ENCODE measurements around the gene NFIB.

DNA sequence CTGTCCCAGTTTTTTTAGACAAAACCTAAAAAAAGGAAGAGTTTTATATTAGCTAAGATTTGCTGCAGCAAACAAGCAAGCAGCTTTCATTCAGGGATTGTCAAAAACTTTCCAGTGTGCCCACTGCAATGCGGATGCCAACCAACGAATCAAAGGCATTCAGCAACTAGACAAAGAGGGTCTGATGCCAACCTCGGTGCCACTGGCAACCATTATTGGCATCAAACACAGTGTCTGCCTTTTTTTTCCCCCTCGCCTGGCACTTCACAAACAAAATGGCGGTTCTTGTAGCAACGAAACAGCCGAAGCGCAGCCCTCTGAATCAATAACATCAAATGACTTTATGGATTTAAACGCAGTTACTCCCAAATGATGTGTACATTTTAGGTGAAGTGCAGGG lies 10.4 kb downstream of the NFIB start:
- no peak for TF ChIP-seq POLR2AphosphoS5 (IDR thresholded peaks at IDR 0.05)
- TF ChIP-seq, protein P1, sequence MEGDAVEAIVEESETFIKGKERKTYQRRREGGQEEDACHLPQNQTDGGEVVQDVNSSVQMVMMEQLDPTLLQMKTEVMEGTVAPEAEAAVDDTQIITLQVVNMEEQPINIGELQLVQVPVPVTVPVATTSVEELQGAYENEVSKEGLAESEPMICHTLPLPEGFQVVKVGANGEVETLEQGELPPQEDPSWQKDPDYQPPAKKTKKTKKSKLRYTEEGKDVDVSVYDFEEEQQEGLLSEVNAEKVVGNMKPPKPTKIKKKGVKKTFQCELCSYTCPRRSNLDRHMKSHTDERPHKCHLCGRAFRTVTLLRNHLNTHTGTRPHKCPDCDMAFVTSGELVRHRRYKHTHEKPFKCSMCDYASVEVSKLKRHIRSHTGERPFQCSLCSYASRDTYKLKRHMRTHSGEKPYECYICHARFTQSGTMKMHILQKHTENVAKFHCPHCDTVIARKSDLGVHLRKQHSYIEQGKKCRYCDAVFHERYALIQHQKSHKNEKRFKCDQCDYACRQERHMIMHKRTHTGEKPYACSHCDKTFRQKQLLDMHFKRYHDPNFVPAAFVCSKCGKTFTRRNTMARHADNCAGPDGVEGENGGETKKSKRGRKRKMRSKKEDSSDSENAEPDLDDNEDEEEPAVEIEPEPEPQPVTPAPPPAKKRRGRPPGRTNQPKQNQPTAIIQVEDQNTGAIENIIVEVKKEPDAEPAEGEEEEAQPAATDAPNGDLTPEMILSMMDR (IDR thresholded peaks at IDR 0.05) = no peak
- TF ChIP-seq POLR2A (IDR thresholded peaks at IDR 0.05) = no peak

Data from gastroesophageal sphincter (tissue), 3 donors.